GM23338 (cell line): Measurements from ENCODE around the gene HOXB3. TPM values are rescaled to one million over a fixed set of nuclear protein-coding genes. Genes with fewer than 3 reads are reported as not detected.

Experiments used
- ATAC-seq: fragments of 200-7000 bp; cut with Tn5 transposase; 3 replicates; pipeline ENCODE4 v1.9.1; 2020
- DNase-seq: peaks from one replicate; pipeline ENCODE4 v3.0.0-alpha.2; 2015; ENCODE audit warnings: low spot score
- H2AFZ ChIP-seq: fragments of 200-600 bp; sonication (generic); 2 replicates; pipeline ENCODE4 v1.8.0; 2016; ENCODE audit warnings: antibody characterized with exemption, mild to moderate bottlenecking, moderate library complexity
- H3F3A ChIP-seq: fragments of 200-600 bp; sonication (generic); replicated peaks from 2 replicates; pipeline ENCODE4 v1.8.0; 2017; ENCODE audit warnings: antibody characterized with exemption, mixed run types, low read depth
- H3K27ac ChIP-seq: fragments of 200-600 bp; sonication (generic); 2 replicates; pipeline ENCODE4 v1.6.1; 2016; ENCODE audit warnings: low read depth
- H3K27me3 ChIP-seq: fragments of 200-600 bp; sonication (generic); 2 replicates; pipeline ENCODE4 v1.8.0; 2016; ENCODE audit warnings: mild to moderate bottlenecking, mixed run types, moderate library complexity; ENCODE audit not compliant: insufficient read depth
- H3K36me3 ChIP-seq: fragments of 200-600 bp; sonication (generic); 2 replicates; pipeline ENCODE4 v1.8.0; 2016; ENCODE audit warnings: mild to moderate bottlenecking; ENCODE audit not compliant: insufficient read depth
- H3K4me1 ChIP-seq: fragments of 200-600 bp; sonication (generic); 2 replicates; pipeline ENCODE4 v1.8.0; 2016; ENCODE audit warnings: mild to moderate bottlenecking, moderate library complexity; ENCODE audit not compliant: insufficient read depth
- H3K4me2 ChIP-seq: fragments of 200-600 bp; sonication (generic); 2 replicates; pipeline ENCODE4 v1.7.1; 2017; ENCODE audit warnings: mixed run types
- H3K4me3 ChIP-seq: fragments of 200-600 bp; sonication (generic); 2 replicates; pipeline ENCODE4 v1.6.1; 2016; ENCODE audit warnings: mixed run types
- H3K79me2 ChIP-seq: fragments of 200-600 bp; sonication (generic); replicated peaks from 2 replicates; pipeline ENCODE4 v1.8.0; 2017; ENCODE audit warnings: mild to moderate bottlenecking; ENCODE audit not compliant: insufficient read depth
- H3K9me2 ChIP-seq: fragments of 200-600 bp; sonication (generic); 2 replicates; pipeline ENCODE4 v1.8.0; 2017; ENCODE audit not compliant: insufficient read depth
- H4K20me1 ChIP-seq: fragments of 200-600 bp; sonication (generic); replicated peaks from 2 replicates; pipeline ENCODE4 v1.8.0; 2017; ENCODE audit warnings: mild to moderate bottlenecking; ENCODE audit not compliant: insufficient read depth
- H3K27ac Mint-ChIP-seq: 2 replicates; pipeline ENCODE4 v1.8.0; 2020; ENCODE audit warnings: inconsistent platforms, mild to moderate bottlenecking, moderate library complexity, mixed read lengths
- H3K27me3 Mint-ChIP-seq: 3 replicates; pipeline ENCODE4 v1.8.0; 2022; ENCODE audit warnings: low read depth, mild to moderate bottlenecking, moderate library complexity, mixed read lengths, inconsistent platforms; ENCODE audit not compliant: insufficient read depth, poor library complexity
- H3K36me3 Mint-ChIP-seq: 3 replicates; pipeline ENCODE4 v1.8.0; 2021; ENCODE audit warnings: low read depth, mild to moderate bottlenecking, inconsistent platforms, moderate library complexity, mixed read lengths
- H3K4me1 Mint-ChIP-seq: 3 replicates; pipeline ENCODE4 v1.8.0; 2020; ENCODE audit warnings: mild to moderate bottlenecking, inconsistent platforms, mixed read lengths
- H3K4me3 Mint-ChIP-seq: 3 replicates; pipeline ENCODE4 v1.8.0; 2021; ENCODE audit warnings: moderate library complexity, mild to moderate bottlenecking, inconsistent platforms, mixed read lengths
- H3K9me3 Mint-ChIP-seq: 3 replicates; pipeline ENCODE4 v1.8.0; 2020; ENCODE audit warnings: moderate library complexity, mild to moderate bottlenecking, inconsistent platforms, mixed read lengths
- JUNB ChIP-seq: IDR thresholded peaks from one replicate; pipeline ENCODE4 v1.6.1; 2016; ENCODE audit warnings: antibody characterized with exemption; ENCODE audit not compliant: unreplicated experiment
- NANOG ChIP-seq: IDR thresholded peaks from 2 replicates; pipeline ENCODE4 v1.6.1; 2016; ENCODE audit warnings: antibody characterized with exemption, borderline replicate concordance
- ZNF114 ChIP-seq: fragments of 250-450 bp; sonication (Bioruptor Pico); IDR thresholded peaks from 2 replicates; pipeline ENCODE4 v1.5.0; 2020; ENCODE audit warnings: mild to moderate bottlenecking, moderate library complexity
- polyA plus RNA-seq: library from polyadenylated mRNA; unstranded; fragments of >200 nt; fragmentation: Nextera tagmentation; extraction: Ambion mirVana; gene quantifications from 2 replicates; pipeline ENCODE4 v1.2.1, GENCODE V29; 2016
- total RNA-seq: library from RNA; depleted of rRNA; stranded (reverse); fragments of >200 nt; shearing (Covaris generic); gene quantifications from 2 replicates; pipeline ENCODE4 v1.2.3, GENCODE V29; 2014
- TF ChIP-seq, protein P1 (sequence below): IDR thresholded peaks from one replicate; pipeline ENCODE4 v1.6.1; 2018; ENCODE audit warnings: antibody characterized with exemption; ENCODE audit not compliant: unreplicated experiment
- TF ChIP-seq, protein P2 (sequence below), 2 experiments: fragments of 200-600 bp in 1 of 2; sonication (generic) in 1 of 2; conservative IDR thresholded peaks; 2 replicates each; pipeline versions ENCODE4 v1.5.1 to v1.6.1; 2016 to 2017; ENCODE audit warnings: antibody characterized with exemption in 2 of 2, low read depth in 2 of 2, mild to moderate bottlenecking in 2 of 2, moderate library complexity in 1 of 2
- TF ChIP-seq, protein P3 (sequence below): IDR thresholded peaks from 2 replicates; pipeline ENCODE4 v1.6.1; 2016; ENCODE audit warnings: antibody characterized with exemption

The HOXB3 gene
- total and polyA plus RNA-seq, 2 experiments from 2014 or later: 0.17 TPM; not detected in 1

DNA sequence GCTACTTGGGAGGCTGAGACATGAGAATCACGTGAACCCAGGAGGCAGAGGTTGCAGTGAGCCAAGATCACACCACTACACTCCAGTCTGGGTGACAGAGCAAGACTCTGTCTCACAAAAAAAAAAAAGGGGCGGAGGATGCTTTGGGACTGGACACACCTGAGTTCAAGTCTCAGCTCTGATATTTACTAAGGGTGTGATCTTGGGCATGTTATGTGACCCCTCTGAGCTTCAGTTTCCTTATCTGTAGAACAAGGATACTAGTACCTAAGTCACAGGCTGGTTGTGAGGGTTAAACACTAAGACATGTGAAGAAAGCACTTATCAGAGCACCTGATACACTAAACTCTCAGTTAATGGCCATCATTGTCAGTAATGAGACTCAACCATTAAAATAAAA is 85.1 kb downstream of the HOXB3 start:
- Histone ChIP-seq H3K27ac (no peak overlapping the region), H3K27me3 (peaks cover 40% of the 10 kb centered on the region), H3K4me3 (no peak overlapping the region), H3K4me1 (peaks cover 20% of the 10 kb centered on the region; the same call in 1 of the 2 replicates), H3F3A (no peaks in the 10 kb centered on the region), H3K79me2 (no peaks in the 10 kb centered on the region), H2AFZ (no peak overlapping the region), H3K9me2 (no peaks in the 10 kb centered on the region), H3K4me2 (no peak overlapping the region), H4K20me1 (no peaks in the 10 kb centered on the region), H3K36me3 (no peaks in the 10 kb centered on the region)
- ATAC-seq: no peak
- TF ChIP-seq, protein P1, sequence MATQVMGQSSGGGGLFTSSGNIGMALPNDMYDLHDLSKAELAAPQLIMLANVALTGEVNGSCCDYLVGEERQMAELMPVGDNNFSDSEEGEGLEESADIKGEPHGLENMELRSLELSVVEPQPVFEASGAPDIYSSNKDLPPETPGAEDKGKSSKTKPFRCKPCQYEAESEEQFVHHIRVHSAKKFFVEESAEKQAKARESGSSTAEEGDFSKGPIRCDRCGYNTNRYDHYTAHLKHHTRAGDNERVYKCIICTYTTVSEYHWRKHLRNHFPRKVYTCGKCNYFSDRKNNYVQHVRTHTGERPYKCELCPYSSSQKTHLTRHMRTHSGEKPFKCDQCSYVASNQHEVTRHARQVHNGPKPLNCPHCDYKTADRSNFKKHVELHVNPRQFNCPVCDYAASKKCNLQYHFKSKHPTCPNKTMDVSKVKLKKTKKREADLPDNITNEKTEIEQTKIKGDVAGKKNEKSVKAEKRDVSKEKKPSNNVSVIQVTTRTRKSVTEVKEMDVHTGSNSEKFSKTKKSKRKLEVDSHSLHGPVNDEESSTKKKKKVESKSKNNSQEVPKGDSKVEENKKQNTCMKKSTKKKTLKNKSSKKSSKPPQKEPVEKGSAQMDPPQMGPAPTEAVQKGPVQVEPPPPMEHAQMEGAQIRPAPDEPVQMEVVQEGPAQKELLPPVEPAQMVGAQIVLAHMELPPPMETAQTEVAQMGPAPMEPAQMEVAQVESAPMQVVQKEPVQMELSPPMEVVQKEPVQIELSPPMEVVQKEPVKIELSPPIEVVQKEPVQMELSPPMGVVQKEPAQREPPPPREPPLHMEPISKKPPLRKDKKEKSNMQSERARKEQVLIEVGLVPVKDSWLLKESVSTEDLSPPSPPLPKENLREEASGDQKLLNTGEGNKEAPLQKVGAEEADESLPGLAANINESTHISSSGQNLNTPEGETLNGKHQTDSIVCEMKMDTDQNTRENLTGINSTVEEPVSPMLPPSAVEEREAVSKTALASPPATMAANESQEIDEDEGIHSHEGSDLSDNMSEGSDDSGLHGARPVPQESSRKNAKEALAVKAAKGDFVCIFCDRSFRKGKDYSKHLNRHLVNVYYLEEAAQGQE: no peak
- no peak for TF ChIP-seq ZNF114 (CRISPR knock-in tag)
- TF ChIP-seq, protein P2, sequence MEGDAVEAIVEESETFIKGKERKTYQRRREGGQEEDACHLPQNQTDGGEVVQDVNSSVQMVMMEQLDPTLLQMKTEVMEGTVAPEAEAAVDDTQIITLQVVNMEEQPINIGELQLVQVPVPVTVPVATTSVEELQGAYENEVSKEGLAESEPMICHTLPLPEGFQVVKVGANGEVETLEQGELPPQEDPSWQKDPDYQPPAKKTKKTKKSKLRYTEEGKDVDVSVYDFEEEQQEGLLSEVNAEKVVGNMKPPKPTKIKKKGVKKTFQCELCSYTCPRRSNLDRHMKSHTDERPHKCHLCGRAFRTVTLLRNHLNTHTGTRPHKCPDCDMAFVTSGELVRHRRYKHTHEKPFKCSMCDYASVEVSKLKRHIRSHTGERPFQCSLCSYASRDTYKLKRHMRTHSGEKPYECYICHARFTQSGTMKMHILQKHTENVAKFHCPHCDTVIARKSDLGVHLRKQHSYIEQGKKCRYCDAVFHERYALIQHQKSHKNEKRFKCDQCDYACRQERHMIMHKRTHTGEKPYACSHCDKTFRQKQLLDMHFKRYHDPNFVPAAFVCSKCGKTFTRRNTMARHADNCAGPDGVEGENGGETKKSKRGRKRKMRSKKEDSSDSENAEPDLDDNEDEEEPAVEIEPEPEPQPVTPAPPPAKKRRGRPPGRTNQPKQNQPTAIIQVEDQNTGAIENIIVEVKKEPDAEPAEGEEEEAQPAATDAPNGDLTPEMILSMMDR (conservative IDR thresholded peaks at IDR 0.05; ENCODE audit: low read depth in 2 of 2): no peak
- no peak for TF ChIP-seq NANOG
- TF ChIP-seq, protein P3, sequence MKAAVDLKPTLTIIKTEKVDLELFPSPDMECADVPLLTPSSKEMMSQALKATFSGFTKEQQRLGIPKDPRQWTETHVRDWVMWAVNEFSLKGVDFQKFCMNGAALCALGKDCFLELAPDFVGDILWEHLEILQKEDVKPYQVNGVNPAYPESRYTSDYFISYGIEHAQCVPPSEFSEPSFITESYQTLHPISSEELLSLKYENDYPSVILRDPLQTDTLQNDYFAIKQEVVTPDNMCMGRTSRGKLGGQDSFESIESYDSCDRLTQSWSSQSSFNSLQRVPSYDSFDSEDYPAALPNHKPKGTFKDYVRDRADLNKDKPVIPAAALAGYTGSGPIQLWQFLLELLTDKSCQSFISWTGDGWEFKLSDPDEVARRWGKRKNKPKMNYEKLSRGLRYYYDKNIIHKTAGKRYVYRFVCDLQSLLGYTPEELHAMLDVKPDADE: no peak
- no peak for TF ChIP-seq JUNB
- H3K4me3 Mint-ChIP-seq: no peak overlapping the region
- no peak overlapping the region for H3K27ac Mint-ChIP-seq
- H3K9me3 Mint-ChIP-seq: no peaks in the 10 kb centered on the region
- no peaks in the 10 kb centered on the region for H3K36me3 Mint-ChIP-seq
- H3K27me3 Mint-ChIP-seq: peaks cover 32% of the 10 kb centered on the region
- DNase-seq: no peak
- H3K4me1 Mint-ChIP-seq: peaks cover 26% of the 10 kb centered on the region

DNA sequence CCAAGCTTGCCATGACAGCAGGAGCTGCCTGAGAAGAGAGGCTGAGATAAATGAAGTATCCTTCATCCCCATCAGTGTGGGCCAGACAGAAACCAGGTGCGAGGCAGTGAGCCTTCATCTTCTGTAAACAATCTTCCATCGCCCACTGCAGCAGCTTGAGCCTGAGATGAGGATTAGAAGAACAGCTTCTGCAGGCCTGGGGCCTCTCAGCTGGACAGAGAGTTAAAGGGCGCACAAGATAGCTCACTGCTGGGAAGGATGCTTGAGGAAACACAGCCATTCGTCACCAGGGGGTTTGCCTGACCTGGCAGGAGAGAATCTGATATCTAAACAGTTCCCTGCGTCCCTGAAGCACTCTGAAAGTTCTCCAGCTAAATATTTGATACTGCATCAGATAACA is 86.3 kb downstream of the HOXB3 start:
- Mint-ChIP-seq H3K4me3 (no peak overlapping the region), H3K4me1 (peaks cover 26% of the 10 kb centered on the region), H3K27ac (no peak overlapping the region), H3K36me3 (no peaks in the 10 kb centered on the region), H3K9me3 (no peaks in the 10 kb centered on the region), H3K27me3 (peaks cover 28% of the 10 kb centered on the region)
- H3K36me3 ChIP-seq: no peaks in the 10 kb centered on the region
- H3F3A ChIP-seq: no peaks in the 10 kb centered on the region
- no peak overlapping the region for H3K27ac ChIP-seq
- H2AFZ ChIP-seq: no peak overlapping the region
- ATAC-seq: peak; percentile 18; the same call in 2 of the 3 replicates
- H3K79me2 ChIP-seq: no peaks in the 10 kb centered on the region
- H3K4me1 ChIP-seq: peaks cover 20% of the 10 kb centered on the region; the same call in 1 of the 2 replicates
- no peak for DNase-seq
- H3K9me2 ChIP-seq: no peaks in the 10 kb centered on the region
- no peaks in the 10 kb centered on the region for H4K20me1 ChIP-seq
- H3K4me2 ChIP-seq: 0 out of 2 replicates have a peak overlapping the region, but pooled peaks have one; percentile 27
- H3K4me3 ChIP-seq: no peak overlapping the region
- peaks cover 53% of the 10 kb centered on the region for H3K27me3 ChIP-seq
- TF ChIP-seq, protein P2 (conservative IDR thresholded peaks at IDR 0.05; ENCODE audit: low read depth in 2 of 2): no peak
